Measurements from ENCODE around the gene ATOSB.

Gene ATOSB, protein sequence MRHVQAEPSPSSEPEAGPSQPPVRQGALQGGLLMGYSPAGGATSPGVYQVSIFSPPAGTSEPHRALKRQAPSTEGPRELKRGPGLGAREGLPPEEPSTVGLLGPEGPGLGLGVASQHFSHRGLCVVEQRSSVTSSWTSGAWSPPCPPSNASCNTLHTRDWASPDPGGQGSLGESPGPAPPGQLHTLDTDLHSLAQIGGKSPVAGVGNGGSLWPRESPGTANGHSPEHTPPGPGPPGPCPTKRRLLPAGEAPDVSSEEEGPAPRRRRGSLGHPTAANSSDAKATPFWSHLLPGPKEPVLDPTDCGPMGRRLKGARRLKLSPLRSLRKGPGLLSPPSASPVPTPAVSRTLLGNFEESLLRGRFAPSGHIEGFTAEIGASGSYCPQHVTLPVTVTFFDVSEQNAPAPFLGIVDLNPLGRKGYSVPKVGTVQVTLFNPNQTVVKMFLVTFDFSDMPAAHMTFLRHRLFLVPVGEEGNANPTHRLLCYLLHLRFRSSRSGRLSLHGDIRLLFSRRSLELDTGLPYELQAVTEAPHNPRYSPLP

DNA sequence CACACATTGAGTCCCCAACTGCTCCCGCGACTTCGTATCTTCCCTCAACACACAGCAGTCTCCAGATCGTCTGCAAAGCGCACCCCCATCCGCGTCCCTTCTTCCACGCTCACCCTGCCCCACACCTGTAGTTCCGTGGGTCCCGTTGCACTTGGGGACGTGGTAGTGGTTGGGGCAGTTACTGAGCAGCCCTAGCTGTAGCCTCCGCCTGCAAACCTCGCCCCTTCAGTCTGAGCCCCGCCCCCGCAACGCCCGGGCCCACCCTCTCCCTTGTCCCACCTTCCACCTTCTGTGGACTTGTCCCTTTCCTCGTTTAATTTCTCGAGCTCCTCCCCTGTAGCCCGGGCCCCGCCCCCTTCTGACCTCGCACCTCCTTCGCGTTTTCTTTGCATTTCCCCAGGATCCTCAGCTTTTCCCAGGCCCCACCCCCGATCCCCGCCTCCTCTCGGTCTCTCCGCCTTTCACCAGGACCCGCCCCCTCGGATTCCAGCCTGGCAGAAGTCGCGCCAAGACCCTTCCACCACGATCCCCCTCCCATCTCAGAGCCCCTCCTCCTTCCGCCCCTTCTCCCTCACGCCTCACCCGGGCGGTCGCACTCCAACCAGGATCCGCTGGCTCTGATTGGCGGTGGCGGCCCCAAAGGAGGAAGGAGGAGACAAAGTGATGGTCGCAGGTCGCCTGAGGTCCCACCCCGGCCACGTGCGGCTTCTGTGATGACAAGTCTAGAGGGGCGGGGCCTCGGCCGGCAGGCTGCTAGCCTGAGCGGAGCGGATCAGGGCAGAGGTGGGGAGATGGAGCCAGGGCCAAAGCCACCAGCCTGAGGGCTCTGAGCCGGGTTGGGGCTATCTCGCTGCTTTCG, at the start of gene ATOSB:
Gene ATOSB, minus strand, starts transcription at position 183 of the 859 bp plus-strand sequence. CDS start 7,588 bp downstream, outside the sequence.
- TF ChIP-seq GATA2 (IDR thresholded peaks at IDR 0.05; ENCODE audit: low read depth, low read length) (no peak), GATA3 (IDR thresholded peaks at IDR 0.05; ENCODE audit: low read depth, low read length) (no peak)

DNA sequence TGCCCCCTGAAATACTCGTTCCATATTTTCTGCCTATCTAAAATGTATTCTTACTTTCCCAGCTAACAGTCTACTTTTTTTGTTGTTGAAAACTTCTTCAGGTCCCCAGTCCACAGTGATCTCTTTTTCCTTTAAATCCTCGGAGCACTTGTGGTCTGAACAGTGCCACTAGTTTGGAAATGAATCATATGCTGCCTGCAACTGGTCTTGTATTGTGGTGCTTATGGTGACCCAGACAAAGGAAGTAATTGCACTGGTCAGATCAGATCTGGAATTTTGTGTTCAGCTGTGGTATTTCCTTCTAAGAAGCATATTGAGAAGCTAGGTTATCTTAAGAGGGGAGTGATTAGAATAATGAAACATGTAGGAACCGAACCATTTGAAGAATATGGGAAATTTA, 49.0 kb upstream of the ATOSB start:
- TF ChIP-seq GATA3 (IDR thresholded peaks at IDR 0.05; ENCODE audit: low read depth, low read length) (no peak), GATA2 (IDR thresholded peaks at IDR 0.05; ENCODE audit: low read depth, low read length) (no peak)

DNA sequence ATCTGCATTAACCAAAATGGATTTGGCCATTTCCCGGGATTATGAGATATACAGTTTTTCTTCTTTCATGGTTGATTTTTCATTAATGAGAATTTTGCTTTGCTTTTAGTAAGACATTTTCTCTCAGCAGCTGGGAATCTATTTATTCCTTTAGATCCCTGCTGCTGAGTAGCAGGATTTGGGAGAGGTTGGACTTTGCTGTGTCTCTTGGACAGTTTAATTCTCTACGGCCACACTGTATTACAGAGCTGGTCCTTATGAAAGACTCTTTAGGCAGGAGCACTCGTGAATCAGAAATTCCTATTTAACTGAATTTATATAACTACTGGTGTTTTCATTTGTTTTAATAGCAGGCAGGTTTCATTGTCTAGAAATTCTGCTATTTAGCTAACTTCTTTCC, 47.8 kb upstream of the ATOSB start:
- TF ChIP-seq GATA3 (IDR thresholded peaks at IDR 0.05; ENCODE audit: low read depth, low read length), result no peak
- TF ChIP-seq GATA2 (IDR thresholded peaks at IDR 0.05; ENCODE audit: low read depth, low read length), result no peak

DNA sequence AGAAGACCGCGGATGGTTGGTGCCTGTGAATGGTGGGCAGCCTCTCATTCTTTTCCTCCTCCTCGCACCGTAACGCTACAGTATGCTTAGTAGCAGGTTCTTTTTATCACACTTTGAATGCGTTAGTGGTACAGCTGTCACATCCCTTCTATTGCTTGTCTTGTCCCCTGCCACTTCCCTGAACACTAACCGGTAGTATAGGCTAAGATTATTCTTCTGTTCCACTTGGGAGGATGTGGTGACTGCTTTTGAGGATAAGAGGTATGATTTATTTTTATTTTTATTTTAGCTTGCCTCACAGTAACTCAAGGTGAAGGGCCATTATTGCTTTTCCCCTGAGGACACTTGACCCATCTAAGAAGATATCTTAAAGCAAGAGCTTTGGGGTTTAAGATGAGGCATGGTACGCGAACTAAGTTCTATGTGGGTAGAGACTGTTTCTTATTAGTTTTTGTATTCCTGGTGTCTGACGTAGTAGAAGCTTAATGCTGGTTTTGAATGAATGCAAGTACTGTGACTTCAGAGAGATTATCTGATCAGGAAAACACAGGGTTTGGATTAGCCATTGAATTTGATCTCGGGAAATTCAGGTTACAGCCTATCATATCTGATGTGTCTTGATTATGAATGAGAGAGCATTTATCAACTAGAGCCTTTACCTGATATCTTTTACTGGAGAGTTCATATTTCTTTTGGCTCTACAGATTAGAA, 47.1 kb upstream of the ATOSB start:
- no peak for TF ChIP-seq GATA3 (IDR thresholded peaks at IDR 0.05; ENCODE audit: low read depth, low read length)
- no peak for TF ChIP-seq GATA2 (IDR thresholded peaks at IDR 0.05; ENCODE audit: low read depth, low read length)

DNA sequence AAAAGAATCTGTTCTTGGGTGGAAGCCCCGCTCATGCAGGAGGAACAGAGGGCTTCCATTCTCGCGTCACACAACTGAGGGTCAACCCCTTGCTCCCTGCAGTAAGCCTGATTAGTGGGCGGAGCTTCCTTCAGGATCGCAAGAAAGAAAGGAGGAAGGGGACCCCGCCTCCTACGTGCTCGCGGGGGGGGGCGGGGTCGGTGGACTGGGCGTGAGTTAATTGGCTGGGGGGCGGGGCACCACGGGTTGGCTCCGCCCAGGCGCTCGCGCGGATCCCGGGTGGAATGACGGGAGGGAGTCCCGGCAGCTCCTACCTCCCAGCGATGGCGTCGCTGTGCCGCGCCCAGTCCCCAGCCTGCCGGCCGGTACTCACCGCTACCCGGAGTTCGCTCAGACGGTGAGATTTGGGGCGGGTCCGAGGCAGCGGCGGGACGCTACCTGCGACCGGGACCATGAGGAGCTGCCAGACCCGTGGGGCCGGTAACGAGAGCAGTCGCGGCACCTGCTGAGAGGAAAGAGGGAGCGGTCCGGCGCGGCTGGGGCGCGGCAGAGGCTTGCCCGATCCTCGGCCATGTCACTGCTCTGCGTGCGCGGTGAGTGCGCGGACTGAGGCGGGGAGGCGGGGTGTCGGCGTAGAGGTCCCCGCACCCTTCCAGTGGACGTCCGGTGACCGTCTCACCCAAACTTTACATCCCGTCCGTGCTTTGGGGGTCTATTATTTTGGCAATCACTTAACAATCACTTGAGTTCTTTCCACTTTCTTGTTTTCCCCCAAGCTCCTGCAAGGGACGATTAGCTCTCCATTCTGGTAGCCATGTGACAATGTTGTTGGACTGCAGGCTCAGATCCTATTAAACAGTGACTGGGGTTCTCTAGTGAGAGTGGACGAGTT, 46.3 kb upstream of the ATOSB start, which contains the start of gene UNC13B:
Gene UNC13B, plus strand, starts transcription at position 297 of the 892 bp plus-strand sequence. Its CDS starts 275 bp downstream, at position 572.
- TF ChIP-seq GATA2 (IDR thresholded peaks at IDR 0.05; ENCODE audit: low read depth, low read length), result 0 out of 2 replicates have a peak, but pooled peaks have one; percentile 8
- TF ChIP-seq GATA3 (IDR thresholded peaks at IDR 0.05; ENCODE audit: low read depth, low read length), result no peak

DNA sequence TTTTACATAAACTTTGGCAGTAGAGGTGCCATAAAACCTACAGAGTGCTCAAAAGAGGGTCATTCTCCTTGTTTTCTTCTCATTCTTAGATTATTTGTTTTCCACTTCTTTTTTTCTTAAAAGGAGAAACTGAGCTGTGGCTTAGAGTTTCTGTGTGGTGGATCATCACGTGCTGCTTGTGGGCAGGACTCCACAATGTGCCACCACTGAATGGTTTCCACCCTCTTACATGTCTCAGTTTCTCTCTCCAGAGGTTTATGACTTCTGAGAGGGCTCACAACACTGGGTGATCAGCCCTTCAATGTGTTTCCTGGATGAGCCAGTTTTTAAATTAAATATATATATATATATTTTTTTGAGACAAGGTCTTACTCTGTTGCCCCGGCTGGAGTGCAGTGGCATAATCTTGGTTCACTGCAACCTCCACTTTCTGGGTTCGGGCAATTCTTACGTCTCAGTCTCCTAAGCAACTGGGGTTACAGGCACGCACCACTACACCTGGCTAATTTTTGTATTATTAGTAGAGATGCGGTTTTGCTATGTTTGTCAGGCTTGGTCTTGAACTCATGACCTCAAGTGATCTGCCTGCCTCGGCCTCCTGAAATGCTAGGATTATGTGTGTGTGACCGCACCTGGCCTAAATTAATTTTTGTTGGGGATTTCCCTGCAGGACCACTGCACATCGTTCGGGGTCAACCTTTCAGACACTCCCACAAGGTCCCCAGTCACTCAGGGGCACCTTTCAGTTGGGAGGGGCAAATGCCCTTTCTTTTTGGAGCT, 43.0 kb upstream of the ATOSB start:
- TF ChIP-seq GATA2 (IDR thresholded peaks at IDR 0.05; ENCODE audit: low read depth, low read length), result no peak
- no peak for TF ChIP-seq GATA3 (IDR thresholded peaks at IDR 0.05; ENCODE audit: low read depth, low read length)

DNA sequence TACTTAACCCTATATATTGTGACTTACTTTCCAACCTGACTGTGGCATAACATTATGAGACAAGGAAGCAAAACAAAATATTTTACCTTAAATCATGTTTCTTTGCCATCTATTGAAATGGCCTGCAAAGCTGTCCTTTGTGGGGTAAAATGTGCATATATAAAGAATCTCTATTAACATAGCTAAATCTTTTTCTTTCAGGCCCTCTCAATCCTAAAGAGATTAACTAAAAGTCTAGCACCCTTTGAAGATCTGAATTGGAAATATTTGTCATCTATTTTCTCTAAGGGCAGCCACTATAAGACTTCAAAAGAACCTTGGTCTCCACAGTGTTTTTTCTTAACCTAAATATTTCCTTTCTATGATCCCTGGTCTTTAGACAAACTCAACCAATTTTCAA, 41.1 kb upstream of the ATOSB start:
- TF ChIP-seq GATA3 (IDR thresholded peaks at IDR 0.05; ENCODE audit: low read depth, low read length), result no peak
- TF ChIP-seq GATA2 (IDR thresholded peaks at IDR 0.05; ENCODE audit: low read depth, low read length), result no peak

DNA sequence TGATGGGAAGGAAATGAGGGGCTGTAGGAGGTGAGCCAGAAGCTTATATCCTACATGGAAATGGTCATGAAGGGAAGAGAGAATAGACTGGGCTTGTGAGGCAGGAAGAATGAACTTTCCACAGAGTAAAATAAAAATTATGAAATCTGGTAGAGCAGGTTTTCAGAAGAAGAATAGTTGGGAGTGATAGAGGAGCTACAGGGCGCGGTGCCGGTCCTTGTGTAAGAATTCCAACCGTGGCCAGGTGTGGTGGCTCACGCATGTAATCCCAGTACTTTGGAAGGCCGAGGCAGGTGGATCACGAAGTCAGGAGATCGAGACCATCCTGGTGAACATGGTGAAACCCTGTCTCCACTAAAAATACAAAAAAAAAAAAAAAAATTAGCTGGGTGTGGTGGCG, 37.3 kb upstream of the ATOSB start:
- TF ChIP-seq GATA2 (IDR thresholded peaks at IDR 0.05; ENCODE audit: low read depth, low read length), result no peak
- TF ChIP-seq GATA3 (IDR thresholded peaks at IDR 0.05; ENCODE audit: low read depth, low read length), result no peak

DNA sequence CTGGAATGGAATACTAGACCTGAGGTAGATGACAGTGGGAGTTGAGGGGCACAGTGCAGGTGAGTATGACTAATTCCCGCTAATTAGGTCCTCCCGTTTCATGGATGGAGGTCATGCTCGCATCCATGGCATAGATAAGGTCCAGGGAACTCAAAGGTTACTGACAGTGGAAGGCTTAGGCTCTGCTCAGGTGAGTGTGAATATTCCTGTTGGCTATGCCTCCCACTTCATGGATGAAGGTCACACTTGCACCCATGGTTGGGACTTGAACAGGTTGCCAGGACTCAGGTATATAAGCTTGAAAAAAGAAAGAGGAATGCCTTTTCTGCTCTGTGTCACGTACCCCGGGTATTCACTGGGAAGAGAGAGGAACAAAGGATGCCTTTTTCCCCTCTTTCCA, 26.4 kb upstream of the ATOSB start:
- TF ChIP-seq GATA2 (IDR thresholded peaks at IDR 0.05; ENCODE audit: low read depth, low read length), result no peak
- TF ChIP-seq GATA3 (IDR thresholded peaks at IDR 0.05; ENCODE audit: low read depth, low read length), result no peak

DNA sequence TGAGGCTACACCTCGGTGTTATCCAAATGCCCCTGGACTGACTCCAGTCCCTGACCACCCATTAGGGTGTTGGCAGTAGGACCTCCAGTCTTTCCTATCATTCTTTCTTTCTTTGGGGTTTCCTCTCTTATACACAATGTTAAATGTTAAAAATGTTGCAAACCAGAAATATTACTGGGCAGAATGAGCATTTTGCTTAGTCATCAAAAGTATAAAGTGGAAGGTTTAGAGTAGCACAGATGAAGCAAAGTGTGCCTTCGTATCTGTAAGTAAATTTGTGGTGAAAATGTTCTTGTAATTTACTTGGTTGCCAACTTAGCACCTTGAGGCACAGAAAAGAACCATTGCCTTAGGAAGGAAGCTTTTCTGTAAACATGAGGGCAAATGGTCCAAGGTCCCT, 24.4 kb upstream of the ATOSB start:
- no peak for TF ChIP-seq GATA2 (IDR thresholded peaks at IDR 0.05; ENCODE audit: low read depth, low read length)
- no peak for TF ChIP-seq GATA3 (IDR thresholded peaks at IDR 0.05; ENCODE audit: low read depth, low read length)

DNA sequence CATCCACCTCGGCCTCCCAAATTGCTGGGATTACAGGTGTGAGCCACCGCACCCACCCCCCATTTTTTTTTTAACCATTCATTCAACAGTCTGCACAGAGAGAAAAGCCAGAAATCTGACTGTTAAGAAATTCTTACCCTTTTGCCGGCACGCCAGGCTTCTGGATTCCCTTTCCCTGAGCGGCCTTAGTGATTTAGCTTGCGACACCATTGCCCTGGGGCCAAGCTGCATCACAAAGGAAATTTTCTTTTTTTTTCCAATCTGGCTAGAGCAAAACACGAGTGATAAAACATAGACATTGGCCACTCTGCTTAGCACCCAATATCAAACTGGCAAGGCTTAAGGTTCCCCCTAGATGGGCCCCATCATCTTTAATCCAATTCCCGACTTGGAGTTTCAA, 21.2 kb upstream of the ATOSB start:
- TF ChIP-seq GATA3 (IDR thresholded peaks at IDR 0.05; ENCODE audit: low read depth, low read length) (no peak), GATA2 (IDR thresholded peaks at IDR 0.05; ENCODE audit: low read depth, low read length) (no peak)

DNA sequence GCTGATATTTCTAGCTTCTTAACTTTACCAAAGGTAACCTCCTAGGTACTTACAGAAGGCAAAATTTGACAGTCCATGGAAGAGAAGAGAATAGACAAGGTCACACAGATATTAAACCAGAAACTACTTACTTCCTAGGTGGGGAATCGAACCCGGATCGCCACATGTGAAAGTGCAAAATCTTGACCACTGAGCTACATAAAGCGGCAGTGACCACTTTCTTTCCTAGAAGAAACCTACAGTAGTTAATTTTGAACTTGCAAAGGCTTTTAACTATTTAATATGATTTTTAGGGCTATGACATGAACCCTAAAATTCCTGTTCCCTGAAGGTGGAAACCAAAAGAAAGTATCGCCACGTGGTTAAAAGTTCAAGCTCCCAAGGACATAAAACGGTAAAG, 20.3 kb upstream of the ATOSB start:
- TF ChIP-seq GATA3 (IDR thresholded peaks at IDR 0.05; ENCODE audit: low read depth, low read length) (no peak), GATA2 (IDR thresholded peaks at IDR 0.05; ENCODE audit: low read depth, low read length) (no peak)
